K562 (cell line): ENCODE data around the gene NUP153.
A peak's percentile ranks its signal among the peaks of the same experiment; 100 is the strongest.

ENCODE experiments used
- EZH2 ChIP-seq: IDR thresholded peaks from 2 replicates; pipeline ENCODE4 v1.6.1; 2012; ENCODE audit warnings: low read depth, mild to moderate bottlenecking, inconsistent platforms, low read length, borderline replicate concordance
- POLR2A ChIP-seq: fragments of 450-650 bp; conservative IDR thresholded peaks from 2 replicates; pipeline ENCODE4 v1.6.1; 2016
- POLR2AphosphoS5 ChIP-seq: IDR thresholded peaks from 2 replicates; pipeline ENCODE4 v1.6.1; 2011; ENCODE audit warnings: mild to moderate bottlenecking, low read depth, low read length, moderate library complexity; ENCODE audit not compliant: control insufficient read depth, insufficient read depth
- SRSF9 ChIP-seq: fragments of 200-400 bp; formaldehyde crosslinking; IDR thresholded peaks from 2 replicates; pipeline ENCODE4 v1.6.1; 2017; ENCODE audit warnings: low read depth, low read length, borderline replicate concordance
- TF ChIP-seq, protein P1 (sequence below): sonication (generic); formaldehyde crosslinking; IDR thresholded peaks from 2 replicates; pipeline ENCODE4 v1.8.1; 2023; ENCODE audit warnings: mild to moderate bottlenecking, missing genetic modification reagents

DNA sequence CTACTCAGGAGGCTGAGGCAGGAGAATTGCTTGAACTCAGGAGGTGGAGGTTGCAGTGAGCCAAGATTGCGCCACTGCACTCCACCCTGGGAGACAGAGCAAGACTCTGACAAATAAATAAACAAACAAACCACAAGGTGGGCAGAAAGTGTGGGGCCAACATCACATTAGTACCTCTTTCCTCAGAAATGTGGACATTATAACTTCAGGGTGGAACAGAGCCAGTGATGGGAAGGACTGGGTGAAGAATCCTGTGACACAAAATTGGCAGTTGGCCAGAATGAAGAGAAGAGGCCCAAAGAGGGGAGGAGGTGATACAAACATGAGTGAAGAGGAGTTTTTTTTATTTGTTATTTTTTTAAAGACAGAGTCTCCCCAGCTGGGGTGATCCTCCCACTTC lies 50.6 kb downstream of the NUP153 start:
- TF ChIP-seq POLR2A = 0 out of 2 replicates have a peak, but pooled peaks have one; percentile 31
- TF ChIP-seq POLR2AphosphoS5 = peak; percentile 21; the same call in 1 of the 2 replicates
- TF ChIP-seq SRSF9 = no peak
- no peak for TF ChIP-seq EZH2
- TF ChIP-seq, protein P1, sequence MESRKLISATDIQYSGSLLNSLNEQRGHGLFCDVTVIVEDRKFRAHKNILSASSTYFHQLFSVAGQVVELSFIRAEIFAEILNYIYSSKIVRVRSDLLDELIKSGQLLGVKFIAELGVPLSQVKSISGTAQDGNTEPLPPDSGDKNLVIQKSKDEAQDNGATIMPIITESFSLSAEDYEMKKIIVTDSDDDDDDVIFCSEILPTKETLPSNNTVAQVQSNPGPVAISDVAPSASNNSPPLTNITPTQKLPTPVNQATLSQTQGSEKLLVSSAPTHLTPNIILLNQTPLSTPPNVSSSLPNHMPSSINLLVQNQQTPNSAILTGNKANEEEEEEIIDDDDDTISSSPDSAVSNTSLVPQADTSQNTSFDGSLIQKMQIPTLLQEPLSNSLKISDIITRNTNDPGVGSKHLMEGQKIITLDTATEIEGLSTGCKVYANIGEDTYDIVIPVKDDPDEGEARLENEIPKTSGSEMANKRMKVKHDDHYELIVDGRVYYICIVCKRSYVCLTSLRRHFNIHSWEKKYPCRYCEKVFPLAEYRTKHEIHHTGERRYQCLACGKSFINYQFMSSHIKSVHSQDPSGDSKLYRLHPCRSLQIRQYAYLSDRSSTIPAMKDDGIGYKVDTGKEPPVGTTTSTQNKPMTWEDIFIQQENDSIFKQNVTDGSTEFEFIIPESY (CRISPR knock-in tag) = no peak
